ENCODE data around the gene NPAS1. TPM values are rescaled to one million over a fixed set of nuclear protein-coding genes. Genes with fewer than 3 reads are reported as not detected.

NPAS1 gene
- total and polyA plus RNA-seq, 2 experiments from 2014 or later: 5.6 to 9.8 TPM

GRCh38 chr19:47003611-47004465 is 15.8 kb upstream of the NPAS1 start:
- no peak overlapping the region for H3K27ac Mint-ChIP-seq
- Histone ChIP-seq H4K20me1 (replicated peaks; ENCODE audit: insufficient read depth) (no peaks in the 10 kb centered on the region), H3K79me2 (replicated peaks; ENCODE audit: insufficient read depth) (no peaks in the 10 kb centered on the region), H3K4me2 (0 out of 2 replicates have a peak overlapping the region, but pooled peaks have one; percentile 5), H3K4me3 (no peak overlapping the region), H3F3A (replicated peaks; ENCODE audit: low read depth) (peaks cover 4% of the 10 kb centered on the region; the same call in 1 of the 2 replicates), H3K27me3 (ENCODE audit: insufficient read depth) (no peaks in the 10 kb centered on the region), H3K27ac (ENCODE audit: low read depth) (no peak overlapping the region), H3K4me1 (ENCODE audit: insufficient read depth) (peaks cover 7% of the 10 kb centered on the region; the same call in 1 of the 2 replicates), H3K36me3 (ENCODE audit: insufficient read depth) (no peaks in the 10 kb centered on the region), H2AFZ (no peak overlapping the region), H3K9me2 (ENCODE audit: insufficient read depth) (no peaks in the 10 kb centered on the region)
- peaks cover 12% of the 10 kb centered on the region for H3K9me3 Mint-ChIP-seq
- H3K4me1 Mint-ChIP-seq: peaks cover 25% of the 10 kb centered on the region
- TF ChIP-seq ZNF462 (CRISPR knock-in tag; IDR thresholded peaks at IDR 0.05): no peak
- no peak for TF ChIP-seq JUNB (IDR thresholded peaks at IDR 0.05; ENCODE audit: unreplicated experiment)
- no peak for TF ChIP-seq ETS1 (IDR thresholded peaks at IDR 0.05)
- no peak for TF ChIP-seq EZH2phosphoT487 (IDR thresholded peaks at IDR 0.05; ENCODE audit: unreplicated experiment)
- no peak for TF ChIP-seq NANOG (IDR thresholded peaks at IDR 0.05; ENCODE audit: borderline replicate concordance)
- TF ChIP-seq STAT1 (IDR thresholded peaks at IDR 0.05; ENCODE audit: unreplicated experiment): no peak
- TF ChIP-seq POLR2AphosphoS5 (IDR thresholded peaks at IDR 0.05; ENCODE audit: low read depth): no peak
- no peak for TF ChIP-seq EZH2 (IDR thresholded peaks at IDR 0.05; ENCODE audit: low read depth, unreplicated experiment)
- TF ChIP-seq REST (IDR thresholded peaks at IDR 0.05; ENCODE audit: unreplicated experiment): no peak
- no peak for TF ChIP-seq CTCF (conservative IDR thresholded peaks at IDR 0.05; ENCODE audit: low read depth in 2 of 2)
- no peak for TF ChIP-seq ZNF331 (CRISPR knock-in tag; IDR thresholded peaks at IDR 0.05; ENCODE audit: low read depth)
- TF ChIP-seq ZNF114 (CRISPR knock-in tag; IDR thresholded peaks at IDR 0.05): no peak
- DNase-seq (ENCODE audit: low spot score) (no peak), ATAC-seq (no peak)
- H3K4me3 Mint-ChIP-seq: no peak overlapping the region
- H3K27me3 Mint-ChIP-seq (ENCODE audit: insufficient read depth, low read depth, poor library complexity): peaks cover 25% of the 10 kb centered on the region
- H3K36me3 Mint-ChIP-seq (ENCODE audit: low read depth): peaks cover 28% of the 10 kb centered on the region

Data from GM23338 (cell line).